DND-41 (cell line): ENCODE measurements around the gene LCN2.

Source experiments
- CTCF ChIP-seq: IDR thresholded peaks from 2 replicates; pipeline ENCODE4 v1.5.1; 2012; ENCODE audit warnings: borderline replicate concordance, low read length, moderate library complexity, mild to moderate bottlenecking; ENCODE audit not compliant: poor library complexity, severe bottlenecking; ENCODE audit errors: extremely low read depth
- EZH2 ChIP-seq: IDR thresholded peaks from 3 replicates; pipeline ENCODE4 v1.6.1; 2012; ENCODE audit warnings: borderline replicate concordance, low read depth, mild to moderate bottlenecking, moderate library complexity, low read length, inconsistent platforms; ENCODE audit not compliant: severe bottlenecking

- TF ChIP-seq EZH2 (no peak), CTCF (no peak)
These were observed 38.1 kb downstream of the LCN2 start for GRCh38 chr9:128187361-128187760.
